Stimulated activated CD4-positive, alpha-beta T cell treated with anti-CD3 and anti-CD28 coated beads, Interleukin-15, amount 100 ng/mL, for 48 hours (primary cell): Measurements from ENCODE around the gene SLC34A2.

Experiments used
- DNase-seq, 2 donors: peaks; one replicate each; pipeline ENCODE4 v3.0.0-alpha.2; 2020; ENCODE audit warnings: low read depth in 2 of 2

Gene SLC34A2

GRCh38 chr4:25727711-25728493 is 72.3 kb downstream of the SLC34A2 start:
- no peak for DNase-seq
